HG03103 (cell line): ENCODE results near the gene CELF1.

Experiments
- ATAC-seq: cut with Tn5 transposase; IDR thresholded peaks from one replicate; pipeline ENCODE4 v1.9.1; 2021; ENCODE audit warnings: low read depth; ENCODE audit not compliant: unreplicated experiment

CELF1 gene

DNA sequence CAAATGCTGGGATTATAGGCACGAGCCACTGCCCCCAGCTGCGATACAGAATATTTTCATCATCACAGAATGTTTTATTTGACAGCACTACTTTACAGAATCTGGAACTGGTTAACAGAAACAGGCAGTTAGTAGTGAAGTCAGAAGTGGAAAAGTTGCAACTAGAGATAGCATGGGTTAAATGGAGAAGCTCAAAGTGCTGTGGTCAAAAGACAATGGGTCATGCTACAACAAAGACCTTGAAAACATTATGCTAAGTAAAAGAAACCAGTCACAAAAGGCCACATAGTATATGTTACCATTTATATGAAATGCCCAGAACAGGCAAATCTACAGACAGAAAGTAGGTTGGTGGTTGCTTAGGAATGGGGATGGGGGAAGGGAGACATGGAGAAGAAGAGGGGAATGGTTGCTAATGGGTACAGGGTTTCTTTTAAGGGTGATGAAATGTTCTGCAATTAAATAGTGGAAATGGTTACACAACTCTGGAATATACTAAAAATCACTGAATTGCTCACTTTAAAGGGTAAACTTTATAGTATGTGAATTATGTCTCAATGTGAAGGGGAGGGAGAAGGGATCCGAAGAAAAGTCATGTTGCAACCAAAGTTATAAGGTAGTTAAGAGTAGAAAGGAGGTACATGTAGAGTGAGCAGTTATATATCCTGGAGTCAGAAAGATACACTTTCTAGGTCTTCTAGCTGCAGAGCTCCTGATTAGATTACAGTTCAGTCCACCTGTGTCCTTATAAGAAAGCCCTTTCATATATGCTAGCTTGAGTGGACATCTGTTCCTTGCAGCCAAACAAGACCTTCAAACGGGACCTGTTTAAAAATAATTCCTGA is 57.7 kb downstream of the CELF1 start:
- ATAC-seq = no peak

DNA sequence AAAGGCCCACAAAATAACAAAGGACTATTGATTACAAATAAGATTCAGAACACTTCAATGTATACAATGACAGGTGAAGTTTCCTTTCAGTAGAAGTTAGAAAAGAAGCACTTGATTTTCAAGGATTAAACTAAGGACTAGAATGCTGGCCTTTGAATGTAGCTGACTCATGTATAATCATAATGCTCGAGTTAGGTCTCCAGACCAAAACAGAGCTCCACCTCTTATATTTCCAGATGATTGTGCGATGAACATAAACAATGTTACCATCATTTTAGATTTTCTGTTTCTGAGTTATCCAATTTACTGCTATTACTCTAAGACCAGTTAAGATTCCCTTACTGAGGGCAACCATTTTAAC is 63.6 kb downstream of the CELF1 start:
- ATAC-seq = no peak

DNA sequence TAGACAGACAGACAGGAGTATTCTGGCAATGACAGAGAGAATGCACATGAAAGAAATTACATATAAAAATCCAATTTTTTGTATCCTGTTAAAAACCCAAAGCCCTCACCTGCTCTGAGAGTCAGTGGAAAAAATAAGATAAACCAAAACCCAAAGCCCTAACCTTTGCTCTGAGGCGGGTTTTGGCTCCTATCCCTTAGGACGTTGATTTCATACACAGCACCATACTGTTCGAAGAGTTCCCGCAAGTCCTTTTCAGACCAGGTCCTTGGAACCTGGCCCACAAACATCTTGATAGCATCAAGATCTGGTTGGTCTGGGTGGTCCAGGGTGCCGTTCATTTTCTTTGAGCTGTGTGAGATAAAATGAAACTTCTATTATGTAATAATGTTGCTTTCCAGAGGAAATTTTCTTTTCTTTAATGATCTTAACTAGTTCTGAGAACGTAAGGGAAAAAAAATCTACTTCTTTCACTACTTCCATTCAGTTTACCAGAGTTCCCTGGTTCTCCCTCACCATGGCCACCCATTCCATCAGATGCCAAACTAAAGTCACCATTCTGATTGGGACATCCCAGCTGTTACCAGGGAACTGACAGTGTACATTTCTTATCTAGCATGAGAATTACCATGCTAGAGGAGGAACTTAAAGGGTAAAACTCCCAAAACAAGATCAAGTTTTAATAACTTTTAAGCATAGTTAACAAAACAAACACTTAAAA is 64.1 kb downstream of the CELF1 start:
- ATAC-seq = no peak

DNA sequence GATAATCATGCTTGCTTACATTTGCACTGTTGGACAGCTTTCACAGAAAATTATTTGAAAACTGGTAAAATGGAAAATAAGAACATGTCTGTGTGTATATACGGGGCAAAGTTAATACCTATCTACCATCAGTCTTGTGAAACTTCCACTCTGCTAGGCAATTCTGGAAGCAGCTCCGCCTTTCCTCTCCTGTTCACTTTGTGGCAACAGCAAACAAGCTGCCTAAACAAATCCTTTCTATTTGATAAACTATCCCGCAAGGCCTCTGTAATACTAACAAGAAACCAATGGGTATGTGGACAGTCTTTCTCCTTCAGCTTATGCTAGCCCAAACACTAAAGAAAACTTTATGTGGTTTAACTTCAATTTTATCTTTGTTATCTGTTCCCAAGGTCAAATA is 64.8 kb downstream of the CELF1 start:
- no peak for ATAC-seq

DNA sequence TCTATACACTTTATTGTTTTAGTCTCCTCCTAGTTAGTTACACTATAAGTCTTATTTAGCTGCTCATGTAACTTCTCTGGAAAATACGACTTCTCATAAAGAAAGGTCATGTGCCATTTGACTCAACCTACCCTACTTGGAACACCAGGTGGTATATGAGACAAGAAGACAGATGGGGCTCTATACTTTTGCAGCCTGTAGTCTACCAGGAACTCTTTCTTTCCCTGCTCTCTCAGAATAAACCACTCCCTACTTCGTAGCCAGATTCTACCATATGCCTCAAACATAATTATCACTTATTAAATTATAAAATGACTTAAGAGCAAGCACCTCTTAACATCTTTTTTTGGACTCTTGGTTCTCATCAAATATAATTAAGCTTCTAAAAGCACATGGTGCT is 65.5 kb downstream of the CELF1 start:
- no peak for ATAC-seq

DNA sequence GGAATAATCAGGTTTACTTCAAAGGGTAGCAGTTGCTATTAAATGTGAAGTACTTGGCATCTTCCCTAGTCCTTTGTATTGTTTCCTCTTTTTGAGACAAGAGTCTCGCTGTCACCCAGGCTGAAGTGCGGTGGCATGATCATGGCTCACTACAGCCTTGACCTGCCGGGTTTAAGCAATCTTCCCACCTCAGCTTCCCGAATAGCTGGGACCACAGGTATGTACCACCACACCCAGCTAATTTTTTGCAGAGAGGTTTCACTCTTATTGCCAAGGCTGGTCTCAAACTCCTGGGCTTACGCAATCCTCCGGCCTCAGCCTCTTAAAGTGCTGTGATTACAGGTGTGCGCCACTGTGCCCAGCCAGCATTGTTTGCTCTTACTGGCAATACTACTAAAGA is 67.8 kb downstream of the CELF1 start:
- ATAC-seq = no peak

DNA sequence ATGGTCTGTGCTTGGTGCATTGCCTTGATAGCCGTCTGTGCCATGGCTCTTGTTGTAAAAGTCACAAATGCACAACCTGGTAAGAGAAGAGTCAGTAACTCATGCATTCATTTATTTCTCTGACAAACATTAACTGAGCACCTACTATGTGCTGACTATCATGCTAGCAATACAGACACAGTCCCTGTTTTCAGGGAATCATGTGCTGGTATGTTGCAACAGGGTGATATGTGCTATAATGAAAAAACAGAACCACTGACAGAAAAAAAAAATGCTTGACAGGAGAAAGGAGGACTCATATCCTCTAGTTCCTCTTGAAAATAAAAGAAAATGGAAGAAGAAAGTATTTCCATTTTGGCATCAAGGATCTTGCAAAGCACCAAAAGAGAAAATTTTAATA is 69.5 kb downstream of the CELF1 start:
- no peak for ATAC-seq

DNA sequence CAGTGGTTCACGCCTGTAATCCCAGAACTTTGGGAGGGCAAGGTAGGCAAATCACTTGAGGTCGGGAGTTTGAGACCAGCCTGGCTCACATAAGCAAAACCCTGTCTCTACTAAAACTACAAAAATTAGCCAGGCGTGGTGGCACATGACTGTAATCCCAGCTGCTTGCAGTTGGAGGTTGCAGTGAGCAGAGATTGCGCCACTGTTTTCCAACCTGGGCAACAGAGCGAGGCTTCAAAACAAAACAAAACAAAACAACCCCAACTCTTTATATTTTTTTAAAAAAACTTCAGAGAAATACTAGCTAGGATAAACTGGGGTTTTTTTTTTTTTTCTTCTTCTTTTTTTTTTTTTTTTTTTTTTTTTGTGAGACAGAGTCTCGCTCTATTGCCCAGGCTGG is 72.2 kb downstream of the CELF1 start:
- no peak for ATAC-seq

DNA sequence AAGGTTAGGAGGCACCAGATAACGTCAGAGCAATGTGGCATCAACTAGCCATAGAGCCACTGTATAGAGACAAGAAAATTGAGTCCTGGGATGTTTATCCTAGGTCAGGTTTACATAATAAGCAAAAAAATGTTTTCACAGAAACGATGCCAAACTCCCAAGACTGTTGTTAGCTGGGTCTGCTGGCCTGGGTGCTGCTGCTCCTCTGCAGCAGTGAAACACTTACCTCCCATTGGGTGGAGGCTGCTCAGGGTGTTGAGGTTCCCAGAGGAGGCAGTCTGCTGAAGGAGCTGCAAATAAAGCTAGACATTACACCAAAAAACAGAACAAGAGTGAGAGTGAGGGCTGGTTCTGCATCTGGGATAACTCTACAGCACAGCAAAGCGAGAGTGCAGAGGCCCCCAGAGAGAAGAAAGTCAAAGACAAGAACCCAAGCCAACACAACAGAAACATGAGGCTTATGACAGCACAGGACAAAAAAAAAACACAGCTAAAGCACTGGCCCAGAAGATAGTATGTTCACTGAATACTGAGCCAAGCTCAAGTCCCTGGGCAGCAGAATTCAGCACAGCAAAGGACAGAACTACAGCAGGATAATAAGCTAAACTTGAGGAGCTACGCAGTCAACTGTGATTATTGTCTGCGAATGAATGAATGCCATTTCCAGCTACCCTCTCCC is 74.1 kb downstream of the CELF1 start:
- no peak for ATAC-seq

DNA sequence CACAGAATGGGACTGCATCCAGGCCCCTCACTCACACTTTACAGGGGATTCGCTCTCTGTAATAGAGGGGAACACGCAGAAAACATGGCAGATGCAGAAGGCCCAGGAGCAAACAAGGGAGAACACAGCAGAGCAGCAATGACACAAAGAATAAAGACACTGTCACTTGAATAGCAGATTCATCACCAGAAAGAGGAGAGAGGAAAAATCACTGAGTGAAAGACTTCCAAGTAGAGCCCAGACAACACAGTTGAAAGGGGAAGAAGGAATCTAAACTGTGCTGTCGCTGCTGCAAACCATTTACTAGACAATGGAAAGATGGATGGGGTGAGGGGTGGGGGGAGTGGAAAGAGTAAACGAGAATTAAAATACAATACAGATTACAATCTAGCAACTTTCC is 75.2 kb downstream of the CELF1 start:
- no peak for ATAC-seq

DNA sequence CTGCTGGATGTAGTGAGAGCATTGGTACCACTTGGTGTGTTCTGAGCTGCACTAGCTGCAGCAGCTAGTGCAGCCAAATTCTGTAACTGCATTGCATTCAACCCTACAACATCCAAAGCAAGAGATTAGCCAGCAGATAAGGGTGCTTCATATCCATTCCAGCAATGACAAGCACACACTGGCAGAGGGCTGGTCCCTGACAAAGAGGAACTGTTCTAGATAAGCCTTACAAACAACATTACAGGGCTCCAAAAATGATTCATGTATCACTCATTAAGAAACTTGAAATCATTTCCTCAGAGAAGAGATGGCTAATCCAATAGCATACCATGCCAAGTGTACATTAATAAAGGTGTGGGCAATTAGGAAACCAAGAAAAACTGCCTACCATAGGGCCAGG is 75.6 kb downstream of the CELF1 start:
- ATAC-seq = no peak

DNA sequence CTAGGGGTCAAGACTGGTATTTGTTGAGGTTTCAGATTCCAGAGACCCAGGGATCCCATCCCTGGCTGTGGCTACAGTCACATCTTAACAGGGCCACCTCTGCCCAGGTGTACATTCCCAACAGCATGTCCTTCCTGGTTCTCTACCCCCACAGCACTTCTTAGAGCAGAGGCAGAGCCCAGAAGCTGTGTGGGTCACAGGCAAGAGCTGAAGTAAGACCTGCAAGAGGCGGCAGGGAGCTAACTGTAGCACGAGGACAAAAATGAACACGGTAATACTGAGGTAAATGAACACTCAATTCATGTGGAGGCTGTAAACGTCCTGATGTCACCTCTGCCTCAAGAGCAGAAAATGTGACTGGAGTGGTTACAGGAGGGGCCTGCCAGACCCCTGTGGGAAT is 82.3 kb downstream of the CELF1 start:
- no peak for ATAC-seq

DNA sequence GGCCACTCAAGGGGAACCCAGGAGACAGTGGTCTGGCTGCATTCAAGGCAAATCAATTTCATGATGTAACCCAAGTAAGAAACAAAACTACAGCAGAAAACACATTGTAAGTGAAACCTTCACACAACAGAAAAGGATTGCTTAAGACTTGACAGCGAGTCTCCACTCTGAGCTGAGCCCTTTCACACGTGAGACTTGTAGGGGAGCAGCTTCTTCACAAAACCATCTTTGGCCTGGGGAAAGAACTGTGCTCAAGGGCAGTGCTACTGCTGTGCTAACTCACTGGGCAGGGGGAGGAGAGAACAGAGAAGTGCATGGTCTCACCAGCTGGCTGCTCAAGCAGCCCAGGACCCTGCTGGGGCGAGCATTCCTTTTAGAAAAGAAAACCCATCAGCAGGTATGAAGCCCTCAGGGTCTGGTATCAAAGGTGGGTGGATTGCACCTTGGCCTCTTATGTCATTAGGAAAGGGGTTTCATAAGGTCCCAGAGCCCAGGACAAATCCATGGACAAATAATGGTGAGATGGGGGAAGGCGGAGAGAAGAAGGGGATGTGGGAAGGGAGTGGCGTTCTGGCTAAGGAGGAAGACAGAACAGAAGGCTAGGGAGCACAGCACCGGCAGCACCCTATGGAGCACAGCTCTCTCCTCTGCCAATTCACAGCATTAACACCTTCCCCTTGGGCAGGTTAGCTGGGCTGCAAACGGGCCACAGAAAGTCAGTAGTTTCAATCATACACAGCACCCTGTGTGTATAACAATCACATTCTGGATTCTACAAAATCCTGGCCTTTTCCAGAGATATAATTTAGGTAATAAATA is 83.4 kb downstream of the CELF1 start:
- ATAC-seq = no peak

DNA sequence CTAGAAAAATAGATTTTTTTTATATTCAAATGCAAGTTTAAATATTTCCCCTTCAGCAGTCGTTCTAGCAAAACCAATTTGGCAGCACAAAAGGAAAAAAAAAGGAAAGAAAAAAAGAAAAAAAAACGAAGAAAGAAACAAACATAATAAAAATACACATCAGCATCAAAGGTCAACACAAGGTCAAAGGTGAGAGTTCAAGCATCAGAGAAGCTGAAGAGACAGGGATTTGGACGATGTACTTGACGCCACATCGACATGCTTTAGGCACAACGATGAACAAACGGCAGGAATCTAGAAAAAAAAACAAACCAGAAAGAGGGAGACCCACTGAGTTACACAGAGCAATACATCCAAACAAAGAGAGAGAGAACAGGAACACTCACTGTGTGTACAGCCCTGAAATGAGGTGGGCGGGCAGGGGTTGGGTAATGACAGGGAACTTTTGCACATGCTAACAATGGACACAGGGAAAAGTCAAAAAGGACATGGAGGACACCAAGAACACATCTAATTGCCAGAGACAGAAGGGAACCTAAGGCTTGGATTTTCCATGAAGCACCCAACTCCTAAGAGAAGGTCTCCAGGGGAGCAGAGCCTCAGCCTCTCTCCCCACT is 84.2 kb downstream of the CELF1 start:
- no peak for ATAC-seq

DNA sequence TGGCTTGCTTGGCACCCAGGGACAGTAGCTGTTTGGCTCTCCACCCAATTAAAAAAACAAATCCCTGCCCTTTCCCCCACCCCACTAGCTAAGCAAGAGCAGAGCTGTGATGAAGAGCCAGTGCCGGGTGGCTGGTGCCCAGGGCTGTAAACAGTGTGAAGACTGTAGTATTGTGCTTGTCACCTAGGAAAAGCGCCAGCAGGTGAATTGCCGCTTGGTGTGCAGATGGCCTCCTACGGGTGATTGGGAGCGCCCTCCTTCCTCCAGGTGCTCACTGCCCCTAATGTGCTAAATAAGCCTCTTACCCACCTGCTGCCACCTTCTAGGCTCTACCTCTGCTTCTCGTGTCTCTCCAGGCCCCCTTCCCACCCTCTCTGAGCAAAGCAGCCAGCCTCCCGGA is 85.6 kb downstream of the CELF1 start:
- ATAC-seq = no peak

DNA sequence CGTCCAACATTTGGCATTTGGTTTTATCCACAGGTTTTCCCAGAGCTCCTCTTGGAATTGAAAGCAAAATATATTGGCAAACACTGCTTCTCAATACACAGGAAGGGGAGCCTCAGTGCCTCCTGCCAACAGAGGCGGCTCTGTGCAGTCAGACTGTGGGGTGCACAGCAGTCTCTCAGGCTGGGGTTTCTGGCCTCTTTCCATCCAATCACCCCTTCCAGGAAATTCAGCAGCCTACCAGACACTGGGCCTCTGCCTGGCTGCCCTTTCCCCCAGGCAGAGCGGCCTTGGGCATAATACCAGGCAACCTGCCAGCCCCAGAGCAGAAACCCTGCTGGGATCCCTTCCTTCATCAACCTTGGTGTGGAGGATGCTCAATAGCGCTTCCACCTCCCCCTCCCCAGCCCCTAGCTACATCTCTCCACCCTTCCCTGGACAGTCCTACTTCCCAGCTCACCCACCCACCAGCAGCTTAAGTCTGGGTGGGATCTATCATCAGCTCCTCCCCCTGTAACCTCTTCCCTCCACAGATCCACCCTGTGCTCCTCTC is 86.2 kb downstream of the CELF1 start:
- ATAC-seq = no peak

DNA sequence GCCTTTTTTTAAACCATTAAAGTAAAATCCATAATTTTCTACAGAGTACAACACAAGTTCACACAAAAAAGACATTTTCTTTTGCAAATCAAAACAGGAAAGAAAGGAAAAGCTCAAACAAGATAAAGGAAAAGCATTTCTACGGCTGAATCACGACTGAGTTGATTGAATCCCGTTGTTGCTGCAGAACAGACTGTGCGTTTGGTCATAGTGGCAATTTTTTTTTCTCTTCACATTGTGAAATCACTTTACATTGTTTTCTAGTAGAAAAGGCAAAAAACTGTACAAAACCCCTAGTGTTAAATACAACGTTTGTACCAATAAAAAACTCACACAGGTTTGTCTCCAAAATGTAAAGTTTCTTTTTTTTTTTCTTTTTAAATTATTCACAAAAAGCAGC is 86.7 kb downstream of the CELF1 start:
- ATAC-seq = no peak

DNA sequence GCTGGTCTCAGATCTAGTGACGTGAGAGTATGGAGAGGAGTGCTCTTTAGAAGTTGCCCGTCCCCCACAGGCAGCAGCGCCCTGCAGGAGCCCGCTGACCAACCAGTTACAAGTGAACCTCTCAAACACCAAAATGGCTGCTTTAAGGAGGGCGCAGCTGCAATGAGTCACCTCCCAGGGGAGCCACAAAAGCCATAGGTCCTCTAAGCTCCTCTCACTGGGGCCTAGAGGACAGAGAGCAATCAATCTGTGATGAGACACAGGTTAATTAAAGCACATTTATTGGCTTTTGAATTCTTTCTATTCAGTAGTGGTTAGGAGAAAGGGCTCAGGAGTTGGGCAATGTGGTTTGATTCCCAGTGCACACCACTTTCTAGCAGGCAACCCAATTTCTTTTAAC is 88.4 kb downstream of the CELF1 start:
- ATAC-seq = no peak

DNA sequence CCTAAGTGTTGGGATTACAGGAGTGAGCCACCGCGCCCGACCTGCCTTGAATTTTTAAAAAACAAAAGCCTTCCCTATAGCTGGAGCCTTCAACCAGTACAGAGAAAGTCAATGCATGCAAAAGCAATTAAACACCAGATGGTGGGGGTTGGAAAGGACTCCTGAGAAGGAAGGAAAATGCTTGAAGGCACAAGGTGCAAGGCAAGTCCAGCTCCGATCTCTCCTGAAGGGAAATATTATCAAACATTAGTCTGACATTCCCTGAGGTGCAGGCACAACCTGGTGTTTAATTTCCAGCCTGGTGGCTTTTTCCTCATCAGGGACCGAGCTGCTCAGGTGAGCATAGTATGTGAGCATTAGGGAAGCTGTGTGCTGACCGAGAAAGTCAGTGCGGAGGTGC is 91.1 kb downstream of the CELF1 start:
- no peak for ATAC-seq

DNA sequence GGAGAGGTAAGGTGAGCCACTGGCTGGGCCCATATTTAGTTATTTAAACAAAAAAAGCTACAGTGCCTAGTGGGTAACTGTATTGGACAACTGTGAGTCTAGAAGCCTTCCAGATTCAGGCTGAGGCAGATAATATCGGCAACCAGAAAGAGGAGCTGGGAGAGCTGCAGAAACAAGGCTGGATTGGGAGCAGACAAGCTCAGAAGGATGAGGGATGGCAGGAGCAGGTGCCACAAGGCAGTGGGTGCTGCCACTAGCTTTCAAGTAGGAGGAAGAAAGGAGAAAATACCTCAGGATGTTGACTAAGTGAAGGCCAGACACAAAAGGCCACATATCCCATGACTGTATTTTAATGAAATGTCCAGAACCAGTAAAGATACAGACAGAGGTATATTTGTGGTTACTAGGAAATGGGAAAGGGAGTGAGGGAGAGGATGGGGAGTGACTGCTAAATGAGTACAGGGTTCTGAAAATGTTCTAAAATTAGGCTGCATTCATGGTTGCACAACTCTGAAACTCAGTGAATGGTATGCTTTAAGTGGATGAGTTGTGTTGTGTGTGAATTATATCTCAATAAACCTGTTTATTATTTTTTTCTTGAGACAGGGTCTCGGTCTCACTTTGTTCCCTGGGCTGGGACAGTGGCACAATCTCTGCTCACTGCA is 92.2 kb downstream of the CELF1 start:
- no peak for ATAC-seq
